SJCRH30 (cell line): Measurements from ENCODE around the gene RAX. TPM values are rescaled to one million over a fixed set of nuclear protein-coding genes. Genes with fewer than 3 reads are reported as not detected.

ENCODE experiments used
- DNase-seq, 2 experiments: peaks; one replicate each; pipeline ENCODE4 v3.0.0-alpha.2; 2015 to 2020
- H3K27ac ChIP-seq: fragments of 250-450 bp; sonication (Bioruptor Pico); 2 replicates; pipeline ENCODE4 v1.5.1; 2020; ENCODE audit warnings: mild to moderate bottlenecking, moderate library complexity
- H3K27me3 ChIP-seq: fragments of 250-450 bp; sonication (Bioruptor Pico); 2 replicates; pipeline ENCODE4 v1.5.1; 2020; ENCODE audit warnings: mild to moderate bottlenecking, moderate library complexity
- H3K36me3 ChIP-seq: fragments of 250-450 bp; sonication (Bioruptor Pico); 2 replicates; pipeline ENCODE4 v1.5.1; 2020; ENCODE audit warnings: mild to moderate bottlenecking, moderate library complexity
- H3K4me1 ChIP-seq: fragments of 250-450 bp; sonication (Bioruptor Pico); 2 replicates; pipeline ENCODE4 v1.5.1; 2020; ENCODE audit warnings: mild to moderate bottlenecking, moderate library complexity
- H3K4me3 ChIP-seq: fragments of 250-450 bp; sonication (Bioruptor Pico); 2 replicates; pipeline ENCODE4 v1.5.1; 2020; ENCODE audit warnings: mild to moderate bottlenecking, moderate library complexity
- H3K9me3 ChIP-seq: fragments of 250-450 bp; sonication (Bioruptor Pico); replicated peaks from 2 replicates; pipeline ENCODE4 v1.5.1; 2020; ENCODE audit warnings: mild to moderate bottlenecking, moderate library complexity
- total RNA-seq: library from RNA; depleted of rRNA; stranded (reverse); fragments of >200 nt; shearing (Covaris generic); gene quantifications from 2 replicates; pipeline ENCODE4 v1.2.3, GENCODE V29; 2014

RAX gene
- total RNA-seq, 1 experiment from 2014 or later: not detected

DNA sequence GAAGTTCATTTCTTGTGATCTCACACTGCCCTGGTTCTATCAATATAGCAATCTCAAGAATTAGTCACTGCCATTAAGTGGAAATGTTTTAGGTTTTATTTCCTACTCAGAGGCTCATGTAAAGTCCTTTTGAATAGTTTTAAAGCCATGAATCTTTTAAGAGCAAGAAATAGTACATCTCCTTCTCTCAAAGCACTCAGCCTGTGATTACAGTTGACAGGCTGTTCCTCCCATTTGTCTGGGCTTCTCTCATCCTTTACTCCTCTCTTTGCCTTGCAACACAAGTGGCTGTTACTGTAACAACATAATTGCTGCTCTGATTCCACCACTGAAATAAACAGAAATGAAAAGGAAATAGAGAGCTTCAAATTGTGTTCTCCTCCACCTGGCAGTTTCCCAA, 34.9 kb downstream of the RAX start:
- H3K27ac ChIP-seq: no peak overlapping the region
- H3K4me3 ChIP-seq: no peak overlapping the region
- no peaks in the 10 kb centered on the region for H3K27me3 ChIP-seq
- H3K36me3 ChIP-seq: no peaks in the 10 kb centered on the region
- H3K9me3 ChIP-seq: no peaks in the 10 kb centered on the region
- DNase-seq: no peak
- H3K4me1 ChIP-seq: no peaks in the 10 kb centered on the region

DNA sequence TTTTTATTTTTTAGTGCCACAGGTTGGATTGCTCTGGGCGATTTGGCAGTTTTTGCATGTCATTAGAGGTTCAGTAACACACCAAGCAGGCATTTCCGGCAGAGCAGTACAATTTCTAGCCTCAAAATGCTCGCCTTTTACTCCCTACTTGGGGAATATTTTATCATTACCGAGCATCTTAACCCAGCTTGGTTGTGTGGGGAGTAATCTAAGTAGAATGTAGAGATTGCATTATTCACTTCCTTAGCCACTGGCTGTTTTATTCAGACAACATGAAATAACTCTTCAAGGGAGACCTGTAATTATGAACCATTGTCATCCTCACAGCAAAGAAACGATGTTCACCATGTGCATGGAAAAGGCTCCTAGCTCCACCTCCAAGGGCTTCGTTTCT, 40.2 kb downstream of the RAX start:
- DNase-seq: no peak
- no peaks in the 10 kb centered on the region for H3K4me1 ChIP-seq
- no peaks in the 10 kb centered on the region for H3K36me3 ChIP-seq
- no peak overlapping the region for H3K27ac ChIP-seq
- no peaks in the 10 kb centered on the region for H3K27me3 ChIP-seq
- no peaks in the 10 kb centered on the region for H3K9me3 ChIP-seq
- no peak overlapping the region for H3K4me3 ChIP-seq

DNA sequence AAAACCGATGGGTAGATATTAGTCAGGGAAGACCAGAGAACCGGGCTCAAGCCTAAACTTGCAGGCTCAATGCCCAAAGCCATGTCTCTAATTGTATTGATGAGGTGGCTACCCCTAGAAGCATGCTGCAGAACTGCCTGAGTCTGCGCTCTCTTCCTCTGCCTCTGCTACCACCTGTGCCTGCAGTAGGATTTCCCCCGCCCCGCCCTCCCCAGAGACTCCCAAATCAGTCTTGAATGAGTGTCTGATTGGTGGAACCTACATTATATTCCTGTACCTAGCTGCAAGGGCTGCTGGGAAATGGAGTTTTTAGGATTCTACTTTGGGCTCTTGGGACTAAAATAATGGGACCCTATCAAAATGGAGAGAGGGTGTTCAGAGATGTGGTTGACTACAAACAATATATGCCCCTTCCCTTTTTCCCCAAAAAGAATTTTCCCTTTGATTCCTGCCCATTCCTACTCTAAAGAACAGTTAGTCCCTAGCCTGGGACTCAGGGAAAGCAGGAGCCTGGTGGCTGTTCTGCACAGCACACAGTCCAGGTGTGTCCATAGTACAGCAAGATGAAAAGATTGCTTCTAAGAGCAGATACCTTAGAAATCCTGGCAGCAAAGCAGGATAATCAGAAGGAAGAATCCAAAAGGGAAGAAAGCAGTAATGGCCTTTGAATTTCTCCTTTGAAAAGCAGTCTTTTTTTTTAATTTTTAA, 40.8 kb downstream of the RAX start:
- no peak overlapping the region for H3K27ac ChIP-seq

DNA sequence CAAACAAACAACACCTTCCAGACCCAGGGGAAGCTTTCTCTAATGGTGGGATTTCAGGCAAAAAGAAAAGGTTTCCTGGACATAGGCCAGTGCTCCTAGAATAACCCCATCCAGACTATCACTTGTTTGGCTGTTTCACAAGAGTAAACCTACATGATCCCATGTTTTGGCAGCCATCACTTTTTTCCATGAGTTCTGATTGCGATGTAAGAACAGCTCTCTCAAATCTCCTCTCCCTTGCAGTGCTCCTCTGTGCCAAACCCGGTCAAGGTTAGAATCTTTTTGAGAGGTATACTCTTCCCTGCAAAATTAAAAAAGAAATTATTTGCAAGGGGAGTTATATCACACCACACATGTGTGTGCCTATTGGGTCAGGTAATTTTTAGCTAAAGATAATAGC, 41.4 kb downstream of the RAX start:
- Histone ChIP-seq H3K36me3 (no peaks in the 10 kb centered on the region), H3K27ac (no peak overlapping the region), H3K4me3 (no peak overlapping the region)

More for the DNA sequence above, 40.8 kb downstream of the RAX start:
- Histone ChIP-seq H3K36me3 (no peaks in the 10 kb centered on the region), H3K27me3 (no peaks in the 10 kb centered on the region), H3K4me1 (no peaks in the 10 kb centered on the region), H3K4me3 (no peak overlapping the region), H3K9me3 (no peaks in the 10 kb centered on the region)
- no peak for DNase-seq

DNA sequence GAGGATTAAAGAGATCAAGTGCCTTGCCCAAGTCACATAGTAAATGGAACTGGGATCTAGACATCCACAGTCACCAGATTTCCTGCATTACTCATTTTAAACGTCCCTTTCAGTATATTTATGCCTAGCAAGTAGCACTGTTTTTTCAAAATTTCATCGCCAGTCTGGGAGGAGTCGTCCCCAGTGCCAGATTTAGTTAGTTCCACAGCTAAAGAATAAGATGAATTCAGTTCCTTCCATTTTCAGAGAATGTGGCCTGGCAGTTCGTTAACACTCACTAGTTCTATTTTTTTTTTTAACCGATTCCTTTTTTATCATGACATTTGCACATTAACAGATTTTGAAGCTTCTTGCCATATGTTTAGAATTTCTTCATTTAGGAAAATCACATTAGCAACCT, 42.1 kb downstream of the RAX start:
- H3K4me1 ChIP-seq: no peaks in the 10 kb centered on the region
- H3K36me3 ChIP-seq: no peaks in the 10 kb centered on the region
- H3K27me3 ChIP-seq: no peaks in the 10 kb centered on the region

More for the DNA sequence above, 41.4 kb downstream of the RAX start:
- Histone ChIP-seq H3K4me1 (no peaks in the 10 kb centered on the region), H3K27me3 (no peaks in the 10 kb centered on the region), H3K9me3 (no peaks in the 10 kb centered on the region)
- no peak for DNase-seq

DNA sequence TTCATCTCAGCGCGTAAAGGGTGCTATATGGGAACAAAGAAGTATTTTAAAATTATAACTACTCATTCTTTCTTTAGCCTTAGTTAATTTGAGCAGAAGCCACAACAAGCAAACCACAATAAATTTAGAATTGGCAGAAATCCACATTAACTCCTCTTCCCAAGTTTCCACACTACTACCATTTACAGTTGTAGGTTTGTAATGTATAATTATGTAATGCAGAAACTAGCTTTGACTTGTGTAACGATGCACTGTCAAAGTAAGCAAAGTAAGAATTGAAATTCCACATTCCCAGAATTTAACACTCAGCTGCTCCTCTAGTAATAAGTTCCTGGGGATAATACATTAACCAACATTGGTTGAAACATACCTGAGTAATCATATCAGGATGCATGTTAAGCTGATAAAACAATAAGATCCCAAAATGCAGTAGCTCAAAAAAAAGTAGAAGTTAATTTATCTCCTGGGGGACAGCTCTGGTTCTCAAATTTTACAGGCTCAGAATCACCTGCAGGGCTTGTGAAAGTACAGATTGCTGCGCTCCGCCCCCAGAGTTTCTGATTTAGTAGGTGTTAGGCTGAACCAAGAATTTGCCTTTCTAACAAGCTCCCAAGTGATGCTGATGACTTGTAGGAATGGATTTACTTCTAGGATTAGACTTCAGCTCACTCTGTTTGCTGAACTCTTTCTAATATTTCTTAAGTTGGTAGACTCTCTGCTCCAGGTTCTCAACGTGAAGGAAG, 43.4 kb downstream of the RAX start:
- H3K36me3 ChIP-seq: no peaks in the 10 kb centered on the region

More for the DNA sequence above, 42.1 kb downstream of the RAX start:
- DNase-seq: no peak
- H3K27ac ChIP-seq: no peak overlapping the region
- no peaks in the 10 kb centered on the region for H3K9me3 ChIP-seq
- no peak overlapping the region for H3K4me3 ChIP-seq

DNA sequence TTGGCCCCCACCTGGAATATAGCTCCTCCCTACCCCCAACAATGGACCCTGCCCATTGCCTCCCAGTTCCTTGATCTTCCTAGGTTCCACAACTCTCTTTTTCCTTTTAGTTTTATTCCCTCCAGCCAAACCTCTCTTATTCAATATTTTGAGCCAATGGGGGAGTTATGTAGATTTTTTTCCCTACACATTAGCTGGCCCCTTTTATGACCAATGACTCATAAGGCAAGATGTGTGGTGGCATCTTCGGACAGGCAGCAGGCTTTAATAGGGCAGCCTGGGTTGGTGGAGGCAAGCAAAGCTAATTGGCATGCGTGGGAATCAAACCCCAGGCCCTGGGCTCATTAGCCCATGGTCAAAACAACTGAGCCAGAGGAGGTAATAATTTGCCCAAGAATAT, 44.1 kb downstream of the RAX start:
- Histone ChIP-seq H3K27ac (no peak overlapping the region), H3K4me1 (no peaks in the 10 kb centered on the region), H3K4me3 (no peak overlapping the region), H3K27me3 (no peaks in the 10 kb centered on the region), H3K36me3 (no peaks in the 10 kb centered on the region), H3K9me3 (no peaks in the 10 kb centered on the region)
- DNase-seq: no peak

More for the DNA sequence above, 43.4 kb downstream of the RAX start:
- Histone ChIP-seq H3K27me3 (no peaks in the 10 kb centered on the region), H3K4me1 (no peaks in the 10 kb centered on the region), H3K9me3 (no peaks in the 10 kb centered on the region), H3K4me3 (no peak overlapping the region), H3K27ac (no peak overlapping the region)
- DNase-seq: no peak

DNA sequence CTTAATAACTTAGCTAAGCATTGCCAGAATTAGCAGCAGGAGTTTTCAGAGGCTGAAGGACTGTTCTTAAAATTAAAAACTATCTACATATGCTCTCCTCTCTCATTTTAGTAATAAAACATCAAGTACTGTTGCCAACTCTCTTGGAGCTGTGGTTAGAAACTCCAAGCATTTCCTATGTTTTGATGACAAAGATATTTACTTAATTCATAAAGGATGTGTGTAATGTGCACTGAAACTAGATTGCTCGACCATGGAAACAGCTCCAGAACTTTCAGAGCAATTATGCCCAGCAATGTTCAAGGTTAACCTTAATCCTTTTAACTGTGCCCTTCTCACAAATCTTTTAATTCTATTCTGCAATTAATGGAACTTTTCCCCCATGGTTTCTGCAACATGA, 44.9 kb downstream of the RAX start:
- Histone ChIP-seq H3K27me3 (no peaks in the 10 kb centered on the region), H3K4me1 (no peaks in the 10 kb centered on the region), H3K36me3 (no peaks in the 10 kb centered on the region), H3K27ac (no peak overlapping the region), H3K4me3 (no peak overlapping the region), H3K9me3 (no peaks in the 10 kb centered on the region)
- no peak for DNase-seq

DNA sequence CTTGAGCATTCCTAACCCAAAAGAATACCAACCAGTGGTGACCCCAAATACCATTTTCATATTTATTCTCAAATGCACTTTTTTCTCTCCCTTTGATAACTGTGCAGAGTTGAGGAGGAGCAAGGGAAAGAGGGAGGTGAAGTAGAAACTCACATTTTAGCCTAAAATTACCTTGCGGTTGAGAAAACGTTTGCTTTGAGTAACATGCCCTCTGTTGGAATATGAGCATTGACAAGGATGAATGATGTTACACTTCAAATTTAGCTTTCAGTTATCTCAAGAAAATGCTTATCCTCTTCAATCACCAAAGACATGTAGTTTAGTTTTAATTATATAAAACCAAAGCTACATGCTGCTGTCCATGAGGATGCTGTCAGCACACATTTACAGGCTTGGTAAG, 50.9 kb downstream of the RAX start:
- Histone ChIP-seq H3K36me3 (no peaks in the 10 kb centered on the region), H3K4me1 (no peaks in the 10 kb centered on the region), H3K27ac (no peak overlapping the region), H3K27me3 (no peaks in the 10 kb centered on the region), H3K4me3 (no peak overlapping the region), H3K9me3 (no peaks in the 10 kb centered on the region)
- no peak for DNase-seq

DNA sequence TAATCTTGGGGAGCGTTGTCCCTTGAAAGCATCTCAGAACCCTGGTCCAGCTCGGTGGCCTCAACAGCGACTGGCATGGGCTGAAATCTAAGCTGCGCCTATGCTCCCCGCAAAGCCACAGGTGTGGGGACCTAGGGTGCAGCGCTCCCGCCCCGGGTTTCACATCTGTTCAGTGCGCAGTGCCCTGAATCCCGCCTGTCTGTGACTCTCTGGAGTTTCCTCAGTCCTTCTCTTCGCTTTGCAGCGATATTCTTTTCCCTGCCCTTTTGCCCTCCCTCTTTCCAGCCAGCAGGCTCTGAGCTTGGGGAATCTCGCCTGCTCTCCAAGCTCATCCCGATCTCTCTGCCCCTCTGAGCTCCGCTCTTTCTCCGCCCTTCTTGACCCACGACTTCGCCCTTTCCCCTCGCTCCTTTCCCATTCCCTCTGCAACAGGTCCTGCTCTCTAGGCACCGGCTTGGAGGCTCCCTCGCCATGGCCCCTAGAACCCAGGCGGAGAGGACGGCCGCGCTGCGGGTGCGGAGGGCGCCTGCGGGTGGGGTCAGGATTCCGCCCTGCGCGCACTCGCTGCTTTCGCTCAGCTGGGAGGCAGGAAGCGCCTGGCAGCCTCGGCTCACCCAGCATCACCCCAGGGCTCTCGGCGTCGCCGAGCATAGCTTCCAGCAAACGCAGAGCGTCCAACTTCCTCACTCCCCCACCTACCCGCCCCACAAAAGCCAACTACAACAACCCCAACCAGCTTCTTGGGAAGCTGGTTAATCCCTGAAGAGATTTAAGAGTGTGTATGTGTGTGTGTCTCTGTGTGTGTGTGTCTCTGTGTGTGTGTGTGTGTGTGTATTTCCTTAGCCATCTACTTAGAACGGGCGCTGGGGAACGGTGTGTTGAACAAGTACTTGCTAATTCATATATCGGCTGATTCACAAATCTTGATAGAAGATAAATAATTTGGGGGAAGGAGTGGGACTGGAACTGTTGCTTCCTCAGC, 52.2 kb downstream of the RAX start:
- DNase-seq: no peak
- Histone ChIP-seq H3K36me3 (no peaks in the 10 kb centered on the region), H3K4me1 (no peaks in the 10 kb centered on the region), H3K27ac (no peak overlapping the region), H3K4me3 (no peak overlapping the region), H3K9me3 (no peaks in the 10 kb centered on the region), H3K27me3 (no peaks in the 10 kb centered on the region)

DNA sequence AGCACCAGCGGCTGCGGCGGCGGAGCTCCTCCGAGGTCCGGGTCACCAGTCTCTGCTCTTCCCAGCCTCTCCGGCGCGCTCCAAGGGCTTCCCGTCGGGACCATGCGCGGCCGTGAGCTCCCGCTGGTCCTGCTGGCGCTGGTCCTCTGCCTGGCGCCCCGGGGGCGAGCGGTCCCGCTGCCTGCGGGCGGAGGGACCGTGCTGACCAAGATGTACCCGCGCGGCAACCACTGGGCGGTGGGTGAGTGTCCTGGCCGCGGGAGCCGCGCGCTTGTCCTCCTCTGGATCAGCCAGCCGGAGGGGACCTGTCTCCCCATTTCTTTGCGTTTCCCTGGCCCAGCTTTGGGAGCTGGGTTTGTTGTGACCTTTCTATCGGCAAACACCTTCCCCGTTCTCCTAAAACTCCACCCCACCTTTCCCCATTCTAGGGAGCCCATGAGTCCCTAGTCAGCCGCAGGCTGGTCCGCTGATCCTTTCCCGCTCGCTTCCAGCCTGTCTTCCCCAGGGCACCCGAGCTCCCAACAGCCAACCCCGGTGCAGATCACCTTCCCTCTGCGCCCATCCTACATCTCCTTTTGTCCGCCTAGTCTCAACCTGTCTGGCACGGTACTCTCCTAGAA, 53.0 kb downstream of the RAX start:
- no peak overlapping the region for H3K4me3 ChIP-seq
- H3K4me1 ChIP-seq: no peaks in the 10 kb centered on the region
- no peaks in the 10 kb centered on the region for H3K9me3 ChIP-seq
- no peaks in the 10 kb centered on the region for H3K27me3 ChIP-seq
- no peak for DNase-seq
- H3K36me3 ChIP-seq: no peaks in the 10 kb centered on the region
- no peak overlapping the region for H3K27ac ChIP-seq

DNA sequence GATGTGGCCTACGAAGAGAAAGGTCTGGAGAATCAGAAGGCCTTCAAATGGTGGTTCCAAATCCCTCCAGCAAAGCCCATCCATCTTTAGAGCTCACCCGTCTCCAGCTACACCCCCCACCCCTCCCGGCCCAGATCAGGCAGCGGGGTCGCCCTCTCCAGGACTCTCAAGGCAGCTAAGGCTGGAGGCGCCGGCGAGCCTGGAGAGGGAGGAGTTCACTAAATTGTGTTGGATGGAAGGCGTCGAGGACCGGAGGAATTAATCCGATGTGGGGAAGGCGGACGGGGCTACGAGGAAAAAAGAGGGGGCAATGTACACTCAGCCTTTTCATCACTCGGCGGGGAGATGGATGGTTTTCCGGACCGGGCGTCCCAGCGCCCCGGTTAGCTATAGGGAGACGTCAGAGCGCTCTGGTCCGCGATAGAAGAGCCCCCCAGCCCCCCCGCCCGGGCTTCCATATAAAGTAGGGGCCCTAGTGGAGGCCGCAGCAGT, 53.5 kb downstream of the RAX start, which contains the start of gene GRP:
GRP (plus strand) TSS at position 487 of the 492 bp plus-strand sequence. CDS start 108 bp downstream, outside the sequence.
- Histone ChIP-seq H3K4me3 (no peak within 1 kb of the TSS), H3K27ac (no peak within 1 kb of the TSS), H3K27me3 (no peaks in the 10 kb centered on the region)

DNA sequence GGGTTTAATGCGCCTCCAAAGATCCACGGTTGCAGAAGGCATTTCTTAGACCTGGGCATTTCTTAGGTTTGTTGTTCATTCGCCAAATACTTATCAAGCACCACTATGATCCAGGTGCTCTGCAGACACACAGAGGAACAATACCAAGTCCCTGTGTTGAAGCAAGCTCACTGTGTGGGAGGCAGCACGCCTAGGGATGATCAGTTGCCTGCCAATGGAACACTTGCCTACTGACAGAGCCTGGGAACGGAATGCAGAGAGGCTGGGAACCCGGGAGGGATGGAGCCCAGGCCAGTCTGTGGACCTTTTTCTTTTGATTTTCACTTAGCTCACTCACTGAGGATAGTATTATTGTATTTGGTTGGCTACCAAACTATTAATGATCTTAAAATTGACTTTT, 55.2 kb downstream of the RAX start:
- H3K4me3 ChIP-seq: no peak overlapping the region
- no peaks in the 10 kb centered on the region for H3K9me3 ChIP-seq
- no peaks in the 10 kb centered on the region for H3K4me1 ChIP-seq
- H3K27ac ChIP-seq: no peak overlapping the region
- DNase-seq: no peak
- no peaks in the 10 kb centered on the region for H3K36me3 ChIP-seq
- H3K27me3 ChIP-seq: no peaks in the 10 kb centered on the region

More for the DNA sequence above, 53.5 kb downstream of the RAX start, which contains the start of gene GRP:
- Histone ChIP-seq H3K9me3 (no peaks in the 10 kb centered on the region), H3K4me1 (no peaks in the 10 kb centered on the region), H3K36me3 (no peaks in the 10 kb centered on the region)
- no peak for DNase-seq
